ENCODE measurements around the gene ENC1. TPM values are rescaled to one million over a fixed set of nuclear protein-coding genes. Genes with fewer than 3 reads are reported as not detected.

ENC1 gene
- total and polyA plus RNA-seq, 2 of the 8 experiments (the other 6 are each of a cell fraction or from before 2014, with no cell fraction given): 5.5 to 13.2 TPM

DNA sequence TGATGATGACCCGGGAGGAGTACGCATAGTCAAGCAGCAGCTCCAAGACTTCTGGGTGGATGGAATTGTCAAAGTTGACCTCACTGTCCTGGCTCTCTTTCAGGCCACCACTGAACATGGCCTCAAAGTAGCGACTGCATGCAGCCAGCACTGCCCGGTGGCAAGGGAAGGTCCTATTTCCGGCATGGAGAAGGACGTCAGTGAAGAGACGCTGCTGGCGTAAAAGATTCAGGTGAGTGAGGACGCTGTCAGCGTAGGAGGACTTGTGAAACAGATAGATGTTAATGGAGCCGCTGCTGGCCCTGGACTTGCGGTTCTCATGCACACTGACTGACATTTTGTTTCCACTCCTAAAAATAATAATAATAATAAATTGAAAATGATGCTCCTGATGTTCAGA, 4.4 kb downstream of the ENC1 start:
- FAIRE-seq: no peak
- Histone ChIP-seq H2BK120ac (replicated peaks; ENCODE audit: low read depth, low read length) (no peak overlapping the region), H2BK5ac (ENCODE audit: low read depth, low read length) (no peak overlapping the region), H2BK12ac (ENCODE audit: low read depth, low read length) (no peak overlapping the region), H4K8ac (ENCODE audit: extremely low read depth, insufficient read depth, low read length) (no peak overlapping the region; the same call in 1 of the 2 replicates), H2BK20ac (ENCODE audit: low read length) (no peak overlapping the region), H3K4me3 (ENCODE audit: extremely low read depth in 1 of 4, insufficient read depth in 2 of 4, low read depth in 3 of 4, low read length in 4 of 4) (no peak overlapping the region), H3K23ac (ENCODE audit: insufficient read length) (no peak overlapping the region), H3K27ac (ENCODE audit: low read depth, low read length) (no peak overlapping the region), H2AFZ (ENCODE audit: low read length) (no peak overlapping the region), H3K4me1 (replicated peaks in 1 of 4; ENCODE audit: control insufficient read depth in 3 of 4, insufficient read depth in 4 of 4, low read length in 3 of 4) (peaks cover 0 to 10% (median 6%) of the 10 kb centered on the region in 4 experiments; a peak in 6 of 7 replicates), H3K79me1 (ENCODE audit: low read depth, low read length) (no peaks in the 10 kb centered on the region), H3K56ac (replicated peaks; ENCODE audit: insufficient read length, low read depth, low read length) (no peak overlapping the region), H3K14ac (ENCODE audit: insufficient read length) (no peak overlapping the region), H4K20me1 (replicated peaks in 1 of 2; ENCODE audit: control insufficient read depth in 1 of 2, insufficient read depth in 2 of 2, low read length in 2 of 2) (peaks cover 3 to 11% of the 10 kb centered on the region in 2 experiments), H3K27me3 (replicated peaks in 1 of 4; ENCODE audit: control insufficient read depth in 3 of 4, extremely low read depth in 1 of 4, insufficient read depth in 3 of 4, low read length in 3 of 4) (peaks cover 0 to 12% (median 5%) of the 10 kb centered on the region in 4 experiments; a peak in 6 of 7 replicates), H3K4ac (replicated peaks; ENCODE audit: insufficient read length, low read depth, low read length) (no peak overlapping the region), H3K9me3 (ENCODE audit: insufficient read depth in 2 of 2, low read depth in 1 of 2, low read length in 1 of 2) (no peaks in the 10 kb centered on the region), H4K91ac (replicated peaks; ENCODE audit: insufficient read length, low read length) (no peak overlapping the region), H2BK15ac (ENCODE audit: low read length) (no peak overlapping the region), H3K79me2 (ENCODE audit: control insufficient read depth in 1 of 2, insufficient read depth in 2 of 2, low read length in 2 of 2) (peaks cover 0 to 30% of the 10 kb centered on the region in 2 experiments; a peak in 3 of 4 replicates), H3K36me3 (ENCODE audit: control insufficient read depth in 2 of 4, insufficient read depth in 4 of 4, low read length in 3 of 4) (peaks cover 0 to 4% (median 2%) of the 10 kb centered on the region in 4 experiments; a peak in 1 of 8 replicates), H4K5ac (ENCODE audit: insufficient read length, low read depth, low read length) (no peak overlapping the region), H3K23me2 (ENCODE audit: low read depth, low read length) (peaks cover 10% of the 10 kb centered on the region; the same call in 1 of the 2 replicates), H3K9ac (replicated peaks in 1 of 4; ENCODE audit: extremely low read depth in 1 of 4, low read depth in 3 of 4, low read length in 3 of 4) (no peak overlapping the region), H2AK5ac (ENCODE audit: low read depth, low read length) (no peak overlapping the region), H3K4me2 (ENCODE audit: insufficient read depth in 1 of 2, low read depth in 2 of 2, low read length in 2 of 2) (no peak overlapping the region), H3K18ac (ENCODE audit: extremely low read depth, low read length) (no peak overlapping the region)
- 97% methylated on average over 12 of the region's 12 CpGs; no CpG with 5 or more reads in 1 of the 2 experiments for WGBS, 2 experiments (ENCODE audit: extremely low coverage in 1 of 2, insufficient coverage in 1 of 2, insufficient read length in 1 of 2, insufficient replicate concordance in 2 of 2, low coverage in 1 of 2, low lambda C conversion rate in 2 of 2, missing lambda C conversion rate in 1 of 2)
- DNase-seq (ENCODE audit: low read depth in 1 of 2, low spot score in 2 of 2): no peak
- ChIA-PET CTCF (ENCODE audit: partially characterized antibody) (interaction anchor here (0.7 to 0.9 kb wide), 2 partner anchors 9 to 332 kb away, joined by 3 read pairs; no protein-coding TSS in a partner anchor), POLR2A (ENCODE audit: partially characterized antibody) (no interaction called here)
- TF ChIP-seq BCL11A (IDR thresholded peaks at IDR 0.05; ENCODE audit: low read depth in 2 of 2, low read length in 2 of 2) (no peak), CREB1 (IDR thresholded peaks at IDR 0.05) (no peak), SIN3A (conservative IDR thresholded peaks at IDR 0.05 in 1 of 2, IDR thresholded peaks at IDR 0.05 in 1 of 2; ENCODE audit: low read depth in 1 of 2, low read length in 2 of 2) (no peak), NRF1 (IDR thresholded peaks at IDR 0.05; ENCODE audit: low read depth, low read length) (no peak), EP300 (IDR thresholded peaks at IDR 0.05; ENCODE audit: borderline replicate concordance in 1 of 2, low read depth in 2 of 2, low read length in 2 of 2) (no peak), HDAC6 (IDR thresholded peaks at IDR 0.05; ENCODE audit: low read depth, low read length) (no peak), PHF8 (conservative IDR thresholded peaks at IDR 0.05; ENCODE audit: low read depth, low read length) (no peak), RFX5 (IDR thresholded peaks at IDR 0.05; ENCODE audit: borderline replicate concordance, low read depth, low read length) (no peak)
- TF ChIP-seq, protein P1, sequence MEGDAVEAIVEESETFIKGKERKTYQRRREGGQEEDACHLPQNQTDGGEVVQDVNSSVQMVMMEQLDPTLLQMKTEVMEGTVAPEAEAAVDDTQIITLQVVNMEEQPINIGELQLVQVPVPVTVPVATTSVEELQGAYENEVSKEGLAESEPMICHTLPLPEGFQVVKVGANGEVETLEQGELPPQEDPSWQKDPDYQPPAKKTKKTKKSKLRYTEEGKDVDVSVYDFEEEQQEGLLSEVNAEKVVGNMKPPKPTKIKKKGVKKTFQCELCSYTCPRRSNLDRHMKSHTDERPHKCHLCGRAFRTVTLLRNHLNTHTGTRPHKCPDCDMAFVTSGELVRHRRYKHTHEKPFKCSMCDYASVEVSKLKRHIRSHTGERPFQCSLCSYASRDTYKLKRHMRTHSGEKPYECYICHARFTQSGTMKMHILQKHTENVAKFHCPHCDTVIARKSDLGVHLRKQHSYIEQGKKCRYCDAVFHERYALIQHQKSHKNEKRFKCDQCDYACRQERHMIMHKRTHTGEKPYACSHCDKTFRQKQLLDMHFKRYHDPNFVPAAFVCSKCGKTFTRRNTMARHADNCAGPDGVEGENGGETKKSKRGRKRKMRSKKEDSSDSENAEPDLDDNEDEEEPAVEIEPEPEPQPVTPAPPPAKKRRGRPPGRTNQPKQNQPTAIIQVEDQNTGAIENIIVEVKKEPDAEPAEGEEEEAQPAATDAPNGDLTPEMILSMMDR (IDR thresholded peaks at IDR 0.05; ENCODE audit: control extremely low read depth in 1 of 3, insufficient read depth in 1 of 3, low read depth in 1 of 3, low read length in 3 of 3): no peak
- TF ChIP-seq, protein P2, sequence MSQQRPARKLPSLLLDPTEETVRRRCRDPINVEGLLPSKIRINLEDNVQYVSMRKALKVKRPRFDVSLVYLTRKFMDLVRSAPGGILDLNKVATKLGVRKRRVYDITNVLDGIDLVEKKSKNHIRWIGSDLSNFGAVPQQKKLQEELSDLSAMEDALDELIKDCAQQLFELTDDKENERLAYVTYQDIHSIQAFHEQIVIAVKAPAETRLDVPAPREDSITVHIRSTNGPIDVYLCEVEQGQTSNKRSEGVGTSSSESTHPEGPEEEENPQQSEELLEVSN (IDR thresholded peaks at IDR 0.05): no peak
